ENCODE data around the gene PRAMEF18. TPM values are rescaled to one million over a fixed set of nuclear protein-coding genes. Genes with fewer than 3 reads are reported as not detected.
"Not testable (repeated sequence)": the region's sequence is repeated elsewhere in the genome, so short reads cannot be mapped to it uniquely, and the experiment has no call there.

Gene PRAMEF18, protein sequence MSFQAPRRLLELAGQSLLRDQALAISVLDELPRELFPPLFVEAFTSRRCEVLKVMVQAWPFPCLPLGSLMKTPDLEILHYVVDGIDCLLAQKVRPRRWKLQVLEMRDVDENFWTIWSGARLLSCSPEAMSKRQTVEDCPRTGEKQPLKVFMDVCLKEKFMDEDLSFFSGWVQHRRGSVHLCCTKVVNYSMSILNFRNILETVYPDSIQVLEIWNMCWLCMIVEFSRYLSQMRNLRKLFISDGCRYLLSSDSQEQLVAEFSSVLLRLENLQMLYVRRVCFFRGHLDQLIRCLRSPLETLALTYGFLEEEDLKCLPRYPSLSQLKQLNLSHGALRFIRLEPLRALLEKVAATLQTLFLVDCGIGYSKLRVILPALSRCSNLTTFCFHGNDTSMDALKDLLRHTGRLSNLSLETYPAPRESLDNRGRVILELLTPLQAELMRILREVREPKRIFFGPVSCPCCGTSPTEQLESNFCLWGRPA
- total RNA-seq = not detected in 2 replicates

DNA sequence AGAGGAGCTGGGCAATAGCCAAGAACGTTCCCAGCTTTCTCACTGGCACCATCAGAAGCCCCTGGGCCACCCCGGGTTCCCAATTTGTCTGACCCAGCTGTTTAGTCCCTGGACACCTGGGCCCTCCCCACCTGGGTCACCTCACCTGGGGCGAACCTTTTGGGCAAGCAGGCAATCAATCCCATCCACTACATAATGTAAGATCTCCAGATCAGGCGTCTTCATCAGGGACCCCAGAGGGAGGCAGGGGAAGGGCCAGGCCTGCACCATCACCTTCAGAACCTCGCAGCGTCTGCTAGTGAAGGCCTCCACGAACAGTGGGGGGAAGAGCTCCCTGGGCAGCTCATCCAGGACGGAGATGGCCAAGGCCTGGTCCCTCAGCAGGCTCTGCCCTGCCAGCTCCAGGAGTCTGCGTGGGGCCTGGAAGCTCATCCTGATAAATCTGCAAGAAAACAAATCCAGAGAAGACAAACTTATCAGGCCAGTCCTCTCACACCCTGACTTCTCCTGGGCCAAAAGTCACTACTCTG, at the start of gene PRAMEF18:
TSS of gene PRAMEF18 (minus strand) at position 480 of the 530 bp plus-strand sequence. CDS start at position 432, 48 bp downstream.
- not testable (repeated sequence) for DNase-seq (ENCODE audit: low read depth)

DNA sequence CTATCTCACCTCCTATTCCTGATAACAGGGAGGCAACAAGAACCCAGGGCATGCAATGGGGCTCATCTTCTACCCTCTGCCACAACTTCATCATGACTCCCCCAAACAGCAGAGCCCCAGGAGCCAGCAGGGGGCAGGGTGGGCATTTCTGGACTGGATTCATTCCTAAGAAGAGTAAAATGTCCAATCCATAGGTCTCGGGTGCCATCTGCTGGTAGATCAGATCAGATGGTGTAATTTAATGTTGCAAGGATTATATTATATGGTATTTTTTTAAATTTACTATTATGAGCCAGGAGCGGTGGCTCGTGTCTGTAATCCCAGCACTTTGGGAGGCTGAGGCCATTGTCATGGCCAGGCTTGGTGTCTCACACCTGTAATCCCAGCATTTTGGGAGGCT, 39.2 kb upstream of the PRAMEF18 start:
- H3K4me3 ChIP-seq (ENCODE audit: low read depth, low read length) = not testable (repeated sequence)

More for the DNA sequence above, at the start of gene PRAMEF18:
- not testable (repeated sequence) for H3K4me3 ChIP-seq (ENCODE audit: low read depth, low read length)

DNA sequence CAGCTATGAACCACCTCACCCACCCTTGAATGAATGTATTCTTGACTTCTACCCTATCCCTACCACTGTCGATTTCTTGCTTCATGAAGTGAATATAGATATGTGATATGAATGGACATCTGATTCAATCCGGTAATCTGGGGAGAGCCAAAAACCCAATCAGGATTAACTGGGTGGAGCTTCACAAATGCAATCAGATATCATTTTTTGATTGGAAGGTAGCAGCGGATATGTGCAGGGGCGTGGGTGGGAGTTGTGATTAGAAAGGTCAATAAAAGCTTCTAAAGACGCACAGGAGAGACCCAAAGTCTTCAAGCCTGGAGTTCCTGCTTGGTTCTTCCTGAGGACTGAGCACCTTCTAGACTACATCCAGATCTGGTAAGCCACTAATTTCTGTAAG, 27.9 kb upstream of the PRAMEF18 start, which contains the start of gene PRAMEF5:
TSS of gene PRAMEF5 (plus strand) at position 301 of the 400 bp plus-strand sequence. CDS start 5,071 bp downstream, outside the sequence.
- H3K4me3 ChIP-seq (ENCODE audit: low read depth, low read length); DNase-seq (ENCODE audit: low read depth): not testable (repeated sequence)

More for the DNA sequence above, 39.2 kb upstream of the PRAMEF18 start:
- not testable (repeated sequence) for DNase-seq (ENCODE audit: low read depth)

DNA sequence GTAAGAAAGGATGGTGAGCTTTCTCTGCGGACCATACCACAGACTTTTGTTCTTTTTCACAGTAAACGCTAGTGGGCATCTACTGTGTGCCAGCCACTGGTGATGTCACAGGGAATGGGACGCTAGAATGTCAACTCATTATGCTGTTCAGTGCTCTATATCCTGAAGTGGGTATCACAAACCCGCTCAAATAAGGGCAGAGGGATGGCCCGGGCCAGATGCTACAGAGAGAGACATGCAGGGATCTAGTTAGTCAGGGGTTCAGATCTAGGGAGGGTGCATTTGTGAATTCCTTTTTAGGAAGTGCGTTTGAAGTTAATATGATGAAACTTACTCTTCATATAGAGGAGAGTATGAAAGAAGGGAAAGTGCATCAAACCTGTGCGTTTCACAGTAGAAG, 21.2 kb upstream of the PRAMEF18 start:
- not testable (repeated sequence) for H3K4me3 ChIP-seq (ENCODE audit: low read depth, low read length); DNase-seq (ENCODE audit: low read depth)

DNA sequence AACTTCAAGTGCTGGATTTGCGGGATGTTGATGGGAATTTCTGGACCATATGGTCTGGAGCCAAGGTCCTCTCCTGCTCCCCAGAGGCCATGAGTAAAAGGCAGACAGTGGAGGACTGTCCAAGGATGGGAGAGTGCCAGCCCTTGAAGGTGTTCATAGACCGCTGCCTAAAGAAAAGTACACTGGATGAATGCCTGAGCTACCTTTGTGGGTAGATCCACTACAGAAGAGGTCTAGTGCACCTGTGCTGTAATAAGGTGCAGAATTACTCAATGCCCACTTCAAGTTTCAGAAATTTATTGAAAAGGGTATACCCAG, 20.6 kb upstream of the PRAMEF18 start:
- not testable (repeated sequence) for H3K4me3 ChIP-seq (ENCODE audit: low read depth, low read length); DNase-seq (ENCODE audit: low read depth)

DNA sequence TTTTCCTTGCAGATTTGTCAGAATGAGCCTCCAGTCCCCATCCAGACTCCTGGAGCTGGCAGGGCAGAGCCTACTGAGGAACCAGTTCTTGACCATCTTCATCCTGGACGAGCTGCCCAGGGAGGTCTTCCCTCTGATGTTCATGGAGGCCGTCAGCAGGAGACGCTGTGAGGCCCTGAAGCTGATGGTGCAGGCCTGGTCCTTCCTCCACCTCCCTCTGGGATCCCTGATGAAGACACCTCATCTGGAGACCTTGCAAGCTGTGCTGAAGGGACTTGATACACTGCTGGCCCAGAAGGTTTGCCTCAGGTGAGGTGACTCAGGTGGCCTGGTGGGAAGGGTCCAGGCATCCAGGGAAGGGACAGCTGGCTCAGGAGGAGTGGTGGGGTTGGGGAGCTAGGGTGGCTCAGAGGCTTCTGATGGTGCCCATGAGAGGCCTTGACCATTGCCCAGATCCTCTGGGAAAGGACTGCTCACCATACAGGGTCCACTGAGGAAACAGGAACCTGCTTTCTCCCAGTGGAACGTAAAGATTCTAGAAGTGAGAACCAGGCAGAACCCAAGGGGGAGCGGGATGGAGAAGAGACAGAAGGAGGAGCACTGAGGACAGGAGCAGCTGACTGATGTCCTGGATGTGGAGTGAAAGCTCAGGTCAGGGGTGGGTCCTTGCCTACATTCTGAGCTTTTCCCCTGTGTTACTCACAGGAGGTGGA, 20.0 kb upstream of the PRAMEF18 start:
- H3K4me3 ChIP-seq (ENCODE audit: low read depth, low read length); DNase-seq (ENCODE audit: low read depth): not testable (repeated sequence)

DNA sequence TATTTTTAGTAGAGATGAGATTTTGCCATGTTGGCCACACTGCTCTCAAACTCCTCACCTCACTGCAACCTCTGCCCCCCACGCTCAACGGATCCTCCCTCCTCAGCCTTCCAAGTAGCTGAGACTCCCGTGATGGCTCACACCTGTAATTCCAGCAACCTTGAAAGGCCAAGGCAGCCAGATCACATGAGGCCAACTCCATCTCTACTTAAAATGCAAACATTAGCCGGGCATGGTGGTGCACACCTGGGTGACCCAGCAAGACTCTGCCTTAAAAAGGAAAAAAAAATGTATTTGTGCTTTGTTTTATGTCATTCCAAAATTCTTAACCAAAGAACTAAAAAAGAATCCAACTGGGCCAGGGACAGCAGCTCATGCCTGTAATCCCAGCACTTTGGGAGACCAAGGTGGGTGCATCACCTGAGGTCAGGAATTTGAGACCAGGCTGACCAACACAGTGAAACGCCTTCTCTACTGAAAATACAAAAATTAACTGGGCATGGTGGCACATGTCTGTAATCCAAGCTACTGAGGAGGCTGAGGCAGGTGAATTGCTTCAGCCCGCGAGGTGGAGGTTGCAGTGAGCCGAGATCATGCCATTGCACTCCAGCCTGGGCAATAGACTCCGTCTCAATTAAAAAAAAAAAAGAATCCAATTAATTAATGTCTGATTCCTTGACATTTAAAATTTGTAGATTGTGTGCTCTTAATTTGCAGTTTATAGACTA, 17.7 kb upstream of the PRAMEF18 start:
- not testable (repeated sequence) for H3K4me3 ChIP-seq (ENCODE audit: low read depth, low read length); DNase-seq (ENCODE audit: low read depth)

DNA sequence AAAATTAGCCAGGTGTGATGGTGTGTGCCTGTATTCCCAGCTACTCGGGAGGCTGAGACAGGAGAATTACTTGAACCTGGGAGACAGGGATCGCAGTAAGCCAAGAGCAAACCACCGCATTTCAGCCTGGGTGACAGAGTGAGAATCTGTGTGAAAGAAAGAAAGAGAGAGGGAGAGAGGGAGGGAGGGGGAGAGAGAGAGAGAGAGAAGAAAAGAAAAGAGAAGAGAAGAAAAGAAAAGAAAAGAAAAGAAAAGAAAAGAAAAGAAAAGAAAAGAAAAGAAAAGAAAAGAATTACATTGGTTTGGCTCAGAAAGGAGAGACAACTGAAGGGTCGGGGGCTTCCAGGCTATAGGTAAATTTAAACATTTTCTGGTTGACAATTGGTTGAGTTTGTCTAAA, 13.7 kb upstream of the PRAMEF18 start:
- not testable (repeated sequence) for DNase-seq (ENCODE audit: low read depth)

DNA sequence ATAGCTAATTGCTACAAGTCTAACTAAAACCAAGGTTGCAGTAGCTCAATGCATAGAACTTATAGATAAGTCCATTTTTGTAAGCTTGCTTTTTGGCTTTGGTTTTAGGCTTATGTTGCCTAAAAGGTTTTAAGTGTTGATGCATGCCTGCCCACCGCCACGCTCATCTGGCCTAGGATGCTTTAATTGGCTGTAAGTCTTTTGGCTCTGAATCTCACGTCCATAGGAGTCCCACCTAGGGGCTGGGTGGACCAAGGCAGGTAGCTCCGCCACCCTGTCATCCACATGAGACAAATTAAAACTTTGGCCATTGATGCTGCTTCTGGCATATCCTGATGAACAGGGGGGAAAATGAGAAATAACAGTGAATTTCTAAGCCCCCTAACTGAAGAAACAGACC, 11.6 kb upstream of the PRAMEF18 start:
- DNase-seq (ENCODE audit: low read depth); H3K4me3 ChIP-seq (ENCODE audit: low read depth, low read length): not testable (repeated sequence)

More for the DNA sequence above, 13.7 kb upstream of the PRAMEF18 start:
- not testable (repeated sequence) for H3K4me3 ChIP-seq (ENCODE audit: low read depth, low read length)

DNA sequence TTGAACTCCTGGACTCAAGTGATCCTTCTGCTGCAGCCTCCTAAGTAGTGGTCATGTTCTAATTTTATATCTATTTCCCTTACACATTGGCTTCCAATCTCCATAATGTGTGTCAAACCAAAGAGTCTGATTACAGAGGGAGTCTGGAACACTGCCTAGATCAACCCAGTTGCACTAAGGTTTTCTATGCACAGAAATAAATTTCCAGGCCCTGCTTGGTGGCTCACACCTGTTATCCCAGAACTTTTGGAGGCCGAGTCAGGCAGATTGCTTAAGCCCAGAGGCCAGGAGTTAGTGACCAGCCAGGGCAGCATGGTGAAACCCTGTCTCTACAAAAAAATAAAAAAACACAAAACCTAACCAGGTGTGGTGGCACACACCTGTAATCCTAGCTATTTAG, 8.1 kb upstream of the PRAMEF18 start:
- DNase-seq (ENCODE audit: low read depth); H3K4me3 ChIP-seq (ENCODE audit: low read depth, low read length): not testable (repeated sequence)

DNA sequence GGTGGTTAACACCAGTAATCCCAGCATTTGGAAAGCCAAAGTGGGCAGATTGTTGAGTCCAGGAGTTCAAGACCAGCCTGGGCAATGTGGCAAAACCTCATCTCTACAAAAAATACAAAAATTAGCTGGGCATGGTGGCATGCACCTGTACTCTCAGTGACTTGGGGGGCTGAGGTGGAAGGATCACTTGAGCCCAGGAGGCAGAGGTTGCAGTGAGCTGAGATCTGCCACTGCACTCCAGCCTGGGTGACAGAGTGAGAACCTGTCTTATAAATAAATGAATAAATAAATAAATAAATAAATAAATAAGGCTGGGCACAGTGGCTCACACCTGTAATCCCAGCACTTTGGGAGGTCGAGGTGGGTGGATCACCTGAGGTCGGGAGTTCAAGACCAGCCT, 6.1 kb upstream of the PRAMEF18 start:
- not testable (repeated sequence) for H3K4me3 ChIP-seq (ENCODE audit: low read depth, low read length); DNase-seq (ENCODE audit: low read depth)

DNA sequence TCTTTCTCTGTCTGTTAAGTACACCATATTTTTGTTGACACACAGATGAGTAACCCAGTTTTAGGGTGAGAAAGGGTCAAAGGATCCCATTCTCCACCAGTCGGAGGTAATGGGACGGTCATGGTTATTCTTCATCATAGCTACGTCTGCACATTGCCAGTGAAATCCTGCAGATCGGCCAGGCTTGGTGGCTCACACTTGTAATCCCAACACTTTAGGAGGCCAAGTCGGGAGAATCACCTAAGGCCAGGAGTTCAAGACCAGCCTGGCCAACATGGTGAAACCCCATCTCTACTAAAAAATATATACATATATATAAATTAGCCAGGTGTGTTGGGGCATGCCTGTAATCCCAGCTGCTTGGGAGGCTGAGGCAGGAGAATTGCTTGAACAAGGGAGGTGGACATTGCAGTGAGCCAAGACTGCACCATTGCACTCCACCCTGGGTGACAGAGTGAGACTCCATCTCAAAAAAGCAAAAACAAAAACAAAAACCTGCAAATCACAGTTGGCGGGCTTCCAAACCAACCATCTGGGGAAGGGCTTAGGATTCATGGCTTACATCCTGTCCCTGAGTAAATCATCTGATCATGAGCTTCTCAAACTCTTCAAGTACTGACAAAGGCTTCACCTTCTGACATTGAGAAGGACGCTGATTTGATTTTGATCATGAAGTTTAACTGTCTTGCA, 5.3 kb upstream of the PRAMEF18 start:
- DNase-seq (ENCODE audit: low read depth); H3K4me3 ChIP-seq (ENCODE audit: low read depth, low read length): not testable (repeated sequence)

DNA sequence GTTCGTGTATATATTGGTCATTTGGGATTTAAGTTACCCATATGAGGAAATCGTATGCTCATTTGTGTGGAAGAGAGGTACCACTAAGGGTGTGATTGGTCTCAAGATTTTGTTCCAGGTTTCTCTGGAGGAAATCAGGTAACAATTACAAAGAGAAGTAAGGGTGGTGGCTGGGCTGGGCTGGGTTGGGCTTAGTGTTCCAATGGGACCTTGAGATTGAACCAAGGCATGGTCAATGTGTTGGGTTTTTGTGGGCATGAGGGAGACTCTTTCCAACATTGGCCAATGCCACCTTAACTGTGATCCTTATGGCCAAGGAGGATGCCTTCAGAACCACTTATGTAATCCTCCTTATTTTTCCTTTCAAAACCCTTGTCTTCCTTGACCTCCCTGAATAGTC, 4.6 kb upstream of the PRAMEF18 start:
- H3K4me3 ChIP-seq (ENCODE audit: low read depth, low read length); DNase-seq (ENCODE audit: low read depth): not testable (repeated sequence)

DNA sequence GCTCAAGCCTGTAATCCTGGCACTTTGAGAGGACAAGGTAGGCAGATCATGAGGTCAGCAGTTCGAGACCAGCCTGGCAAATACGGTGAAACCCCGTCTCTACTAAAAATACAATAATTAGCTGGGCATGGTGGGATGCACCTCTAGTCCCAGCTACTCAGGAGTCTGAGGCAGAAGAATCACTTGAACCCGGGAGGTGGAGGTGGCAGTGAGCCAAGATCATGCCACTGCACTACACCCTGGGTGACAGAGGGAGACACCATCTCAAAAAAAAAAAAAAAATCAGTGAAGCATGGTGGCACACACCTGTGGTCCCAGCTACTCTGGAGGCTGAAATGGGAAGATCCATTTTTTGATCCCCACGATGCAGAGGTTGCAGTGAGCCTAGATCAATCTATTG, 4.1 kb upstream of the PRAMEF18 start:
- DNase-seq (ENCODE audit: low read depth); H3K4me3 ChIP-seq (ENCODE audit: low read depth, low read length): not testable (repeated sequence)

Measured in epithelial cell of proximal tubule (primary cell).